ENCODE data around the gene PLEKHH1.

- no peak for TF ChIP-seq HDAC1 (IDR thresholded peaks at IDR 0.05)
- no peak for TF ChIP-seq MYNN (IDR thresholded peaks at IDR 0.05)
- TF ChIP-seq MYNN (CRISPR knock-in tag; IDR thresholded peaks at IDR 0.05), result no peak
- TF ChIP-seq SIN3A (IDR thresholded peaks at IDR 0.05; ENCODE audit: borderline replicate concordance in 2 of 2, control insufficient read depth in 1 of 2, low read depth in 2 of 2, low read length in 2 of 2), result no peak
- TF ChIP-seq ZBTB33 (CRISPR knock-in tag; IDR thresholded peaks at IDR 0.05), result no peak
- no peak for TF ChIP-seq CTCF (IDR thresholded peaks at IDR 0.05 in 2 of 3, conservative IDR thresholded peaks at IDR 0.05 in 1 of 3; ENCODE audit: insufficient read depth in 2 of 3, low read depth in 1 of 3, low read length in 3 of 3)
- TF ChIP-seq SP1 (CRISPR knock-in tag; IDR thresholded peaks at IDR 0.05), result no peak
- TF ChIP-seq MEF2A (IDR thresholded peaks at IDR 0.05; ENCODE audit: control insufficient read depth, low read depth, low read length), result no peak
- TF ChIP-seq MAFF (IDR thresholded peaks at IDR 0.05; ENCODE audit: low read length), result no peak
- TF ChIP-seq CBX2 (IDR thresholded peaks at IDR 0.05; ENCODE audit: insufficient read depth, low read length, poor library complexity, severe bottlenecking), result no peak
- no peak for TF ChIP-seq HMG20B (CRISPR knock-in tag; IDR thresholded peaks at IDR 0.05)
- no peak for TF ChIP-seq ZNF696 (CRISPR knock-in tag; conservative IDR thresholded peaks at IDR 0.05)
- no peak for TF ChIP-seq ZNF431 (CRISPR knock-in tag; IDR thresholded peaks at IDR 0.05)
- no peak for TF ChIP-seq POLR2AphosphoS5 (IDR thresholded peaks at IDR 0.05; ENCODE audit: control insufficient read depth, insufficient read depth, low read depth, low read length)
- no peak for TF ChIP-seq NFIX (CRISPR knock-in tag; IDR thresholded peaks at IDR 0.05; ENCODE audit: low read depth)
These were observed 24.0 kb downstream of the PLEKHH1 start for GRCh38 chr14:67557118-67557517.

Data from K562 (cell line).